Measurements from ENCODE around the gene TEAD1. TPM values are rescaled to one million over a fixed set of nuclear protein-coding genes. Genes with fewer than 3 reads are reported as not detected.

The TEAD1 gene
- total and polyA plus RNA-seq, 4 donors = 9.1 to 38.4 (median 10.7) TPM

DNA sequence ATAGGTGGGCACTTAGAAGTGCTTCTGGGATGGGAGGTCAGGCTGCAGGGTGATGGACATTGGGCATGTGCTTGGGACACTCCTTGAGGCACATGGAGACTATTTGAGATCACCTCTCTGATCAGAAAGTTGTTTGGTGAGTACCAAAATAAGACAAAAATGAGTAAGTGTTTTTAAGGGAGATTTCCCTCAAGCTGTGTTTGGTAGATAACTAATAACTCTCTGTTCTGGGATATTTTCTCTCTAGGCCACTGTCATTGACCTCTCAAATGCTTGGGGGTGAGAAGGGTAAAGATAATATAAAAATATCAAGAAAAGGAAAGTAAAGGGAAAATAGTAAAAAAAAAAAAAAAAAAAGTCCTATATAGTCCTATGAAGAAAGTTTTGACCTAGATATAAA lies 117.8 kb downstream of the TEAD1 start (continued):
- TF ChIP-seq, protein P1, sequence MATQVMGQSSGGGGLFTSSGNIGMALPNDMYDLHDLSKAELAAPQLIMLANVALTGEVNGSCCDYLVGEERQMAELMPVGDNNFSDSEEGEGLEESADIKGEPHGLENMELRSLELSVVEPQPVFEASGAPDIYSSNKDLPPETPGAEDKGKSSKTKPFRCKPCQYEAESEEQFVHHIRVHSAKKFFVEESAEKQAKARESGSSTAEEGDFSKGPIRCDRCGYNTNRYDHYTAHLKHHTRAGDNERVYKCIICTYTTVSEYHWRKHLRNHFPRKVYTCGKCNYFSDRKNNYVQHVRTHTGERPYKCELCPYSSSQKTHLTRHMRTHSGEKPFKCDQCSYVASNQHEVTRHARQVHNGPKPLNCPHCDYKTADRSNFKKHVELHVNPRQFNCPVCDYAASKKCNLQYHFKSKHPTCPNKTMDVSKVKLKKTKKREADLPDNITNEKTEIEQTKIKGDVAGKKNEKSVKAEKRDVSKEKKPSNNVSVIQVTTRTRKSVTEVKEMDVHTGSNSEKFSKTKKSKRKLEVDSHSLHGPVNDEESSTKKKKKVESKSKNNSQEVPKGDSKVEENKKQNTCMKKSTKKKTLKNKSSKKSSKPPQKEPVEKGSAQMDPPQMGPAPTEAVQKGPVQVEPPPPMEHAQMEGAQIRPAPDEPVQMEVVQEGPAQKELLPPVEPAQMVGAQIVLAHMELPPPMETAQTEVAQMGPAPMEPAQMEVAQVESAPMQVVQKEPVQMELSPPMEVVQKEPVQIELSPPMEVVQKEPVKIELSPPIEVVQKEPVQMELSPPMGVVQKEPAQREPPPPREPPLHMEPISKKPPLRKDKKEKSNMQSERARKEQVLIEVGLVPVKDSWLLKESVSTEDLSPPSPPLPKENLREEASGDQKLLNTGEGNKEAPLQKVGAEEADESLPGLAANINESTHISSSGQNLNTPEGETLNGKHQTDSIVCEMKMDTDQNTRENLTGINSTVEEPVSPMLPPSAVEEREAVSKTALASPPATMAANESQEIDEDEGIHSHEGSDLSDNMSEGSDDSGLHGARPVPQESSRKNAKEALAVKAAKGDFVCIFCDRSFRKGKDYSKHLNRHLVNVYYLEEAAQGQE (IDR thresholded peaks at IDR 0.05) = no peak
- TF ChIP-seq RAD21 (IDR thresholded peaks at IDR 0.05) (no peak), HNF4G (IDR thresholded peaks at IDR 0.05) (no peak), FOXA2 (IDR thresholded peaks at IDR 0.05) (no peak)

DNA sequence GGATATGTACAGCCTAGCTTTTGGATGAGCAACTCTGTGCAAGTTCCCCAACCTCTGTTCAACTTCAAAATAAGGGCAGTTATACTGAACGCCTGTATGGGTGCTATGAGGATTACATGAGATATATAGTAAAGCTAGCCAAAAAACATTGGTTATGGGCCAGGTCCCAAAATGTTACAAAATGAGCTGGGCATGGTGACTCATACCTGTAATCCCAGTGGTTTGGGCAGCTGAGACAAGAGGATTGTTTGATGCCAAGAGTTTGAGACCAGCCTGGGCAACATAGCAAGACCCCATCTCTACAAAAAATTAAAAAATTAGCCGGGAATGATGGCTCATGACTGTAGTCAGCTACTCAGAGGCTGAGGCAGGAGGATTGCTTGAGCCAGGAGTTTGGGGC lies 118.4 kb downstream of the TEAD1 start:
- Histone ChIP-seq H3K9ac (ENCODE audit: low read depth in 1 of 2, low read length in 2 of 2) (no peak overlapping the region), H3K4me3 (ENCODE audit: low read depth in 1 of 3, low read length in 3 of 3) (no peak overlapping the region), H3K27ac (ENCODE audit: low read depth in 1 of 2, low read length in 2 of 2) (no peak overlapping the region), H3K9me3 (ENCODE audit: control insufficient read depth in 4 of 4, low read length in 3 of 4) (no peaks in the 10 kb centered on the region), H3K36me3 (ENCODE audit: control insufficient read depth in 4 of 4, insufficient read depth in 3 of 4, low read depth in 1 of 4, low read length in 3 of 4) (peaks cover 0 to 4% (median 2%) of the 10 kb centered on the region in 4 donors), H3K27me3 (ENCODE audit: control insufficient read depth in 4 of 4, insufficient read depth in 4 of 4, low read length in 3 of 4) (no peaks in the 10 kb centered on the region), H3K4me1 (ENCODE audit: control insufficient read depth in 4 of 4, insufficient read depth in 4 of 4, low read length in 3 of 4) (peaks cover 0 to 3% (median 0%) of the 10 kb centered on the region in 4 donors)
- no peak for DNase-seq (ENCODE audit: low spot score)
- WGBS = 70% methylated on average over 2 of the region's 2 CpGs
- TF ChIP-seq NR2F2 (IDR thresholded peaks at IDR 0.05) (no peak), JUND (IDR thresholded peaks at IDR 0.05) (peak; percentile 96 to 98), HNF4A (conservative IDR thresholded peaks at IDR 0.05) (peak in 1 of 2 donors; percentile 24), SP1 (IDR thresholded peaks at IDR 0.05) (no peak), GABPA (IDR thresholded peaks at IDR 0.05 in 1 of 2, conservative IDR thresholded peaks at IDR 0.05 in 1 of 2) (no peak), RXRA (IDR thresholded peaks at IDR 0.05) (peak in 1 of 2 donors; percentile 10), EGR1 (IDR thresholded peaks at IDR 0.05; ENCODE audit: low read depth in 2 of 2) (no peak), YY1 (IDR thresholded peaks at IDR 0.05) (no peak), HNF4G (IDR thresholded peaks at IDR 0.05) (no peak), RAD21 (IDR thresholded peaks at IDR 0.05) (peak in 1 of 2 donors; percentile 50), FOXA2 (IDR thresholded peaks at IDR 0.05) (no peak), TAF1 (conservative IDR thresholded peaks at IDR 0.05) (no peak), FOXA1 (IDR thresholded peaks at IDR 0.05) (no peak)
- TF ChIP-seq, protein P1 (IDR thresholded peaks at IDR 0.05) = no peak
- TF ChIP-seq, protein P2, sequence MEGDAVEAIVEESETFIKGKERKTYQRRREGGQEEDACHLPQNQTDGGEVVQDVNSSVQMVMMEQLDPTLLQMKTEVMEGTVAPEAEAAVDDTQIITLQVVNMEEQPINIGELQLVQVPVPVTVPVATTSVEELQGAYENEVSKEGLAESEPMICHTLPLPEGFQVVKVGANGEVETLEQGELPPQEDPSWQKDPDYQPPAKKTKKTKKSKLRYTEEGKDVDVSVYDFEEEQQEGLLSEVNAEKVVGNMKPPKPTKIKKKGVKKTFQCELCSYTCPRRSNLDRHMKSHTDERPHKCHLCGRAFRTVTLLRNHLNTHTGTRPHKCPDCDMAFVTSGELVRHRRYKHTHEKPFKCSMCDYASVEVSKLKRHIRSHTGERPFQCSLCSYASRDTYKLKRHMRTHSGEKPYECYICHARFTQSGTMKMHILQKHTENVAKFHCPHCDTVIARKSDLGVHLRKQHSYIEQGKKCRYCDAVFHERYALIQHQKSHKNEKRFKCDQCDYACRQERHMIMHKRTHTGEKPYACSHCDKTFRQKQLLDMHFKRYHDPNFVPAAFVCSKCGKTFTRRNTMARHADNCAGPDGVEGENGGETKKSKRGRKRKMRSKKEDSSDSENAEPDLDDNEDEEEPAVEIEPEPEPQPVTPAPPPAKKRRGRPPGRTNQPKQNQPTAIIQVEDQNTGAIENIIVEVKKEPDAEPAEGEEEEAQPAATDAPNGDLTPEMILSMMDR (IDR thresholded peaks at IDR 0.05; ENCODE audit: low read depth, low read length, missing input control) = no peak
- TF ChIP-seq, protein P3, sequence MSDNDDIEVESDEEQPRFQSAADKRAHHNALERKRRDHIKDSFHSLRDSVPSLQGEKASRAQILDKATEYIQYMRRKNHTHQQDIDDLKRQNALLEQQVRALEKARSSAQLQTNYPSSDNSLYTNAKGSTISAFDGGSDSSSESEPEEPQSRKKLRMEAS (IDR thresholded peaks at IDR 0.05) = no peak
- TF ChIP-seq, protein P4, sequence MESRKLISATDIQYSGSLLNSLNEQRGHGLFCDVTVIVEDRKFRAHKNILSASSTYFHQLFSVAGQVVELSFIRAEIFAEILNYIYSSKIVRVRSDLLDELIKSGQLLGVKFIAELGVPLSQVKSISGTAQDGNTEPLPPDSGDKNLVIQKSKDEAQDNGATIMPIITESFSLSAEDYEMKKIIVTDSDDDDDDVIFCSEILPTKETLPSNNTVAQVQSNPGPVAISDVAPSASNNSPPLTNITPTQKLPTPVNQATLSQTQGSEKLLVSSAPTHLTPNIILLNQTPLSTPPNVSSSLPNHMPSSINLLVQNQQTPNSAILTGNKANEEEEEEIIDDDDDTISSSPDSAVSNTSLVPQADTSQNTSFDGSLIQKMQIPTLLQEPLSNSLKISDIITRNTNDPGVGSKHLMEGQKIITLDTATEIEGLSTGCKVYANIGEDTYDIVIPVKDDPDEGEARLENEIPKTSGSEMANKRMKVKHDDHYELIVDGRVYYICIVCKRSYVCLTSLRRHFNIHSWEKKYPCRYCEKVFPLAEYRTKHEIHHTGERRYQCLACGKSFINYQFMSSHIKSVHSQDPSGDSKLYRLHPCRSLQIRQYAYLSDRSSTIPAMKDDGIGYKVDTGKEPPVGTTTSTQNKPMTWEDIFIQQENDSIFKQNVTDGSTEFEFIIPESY (IDR thresholded peaks at IDR 0.05) = no peak
- TF ChIP-seq, protein P5, sequence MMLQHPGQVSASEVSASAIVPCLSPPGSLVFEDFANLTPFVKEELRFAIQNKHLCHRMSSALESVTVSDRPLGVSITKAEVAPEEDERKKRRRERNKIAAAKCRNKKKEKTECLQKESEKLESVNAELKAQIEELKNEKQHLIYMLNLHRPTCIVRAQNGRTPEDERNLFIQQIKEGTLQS (IDR thresholded peaks at IDR 0.05) = peak; percentile 94

Data from liver (tissue), 9 donors.